CD4-positive, CD25-positive, alpha-beta regulatory T cell (primary cell): ENCODE results near the gene ANKRD65. TPM values are rescaled to one million over a fixed set of nuclear protein-coding genes. Genes with fewer than 3 reads are reported as not detected.
"Not testable (repeated sequence)": the region's sequence is repeated elsewhere in the genome, so short reads cannot be mapped to it uniquely, and the experiment has no call there.

Experiments
- ATAC-seq, 2 donors: fragments of 150-1000 bp; cut with Tn5 transposase; one replicate each; pipeline ENCODE4 v1.10.0; 2021; ENCODE audit warnings: low read depth in 2 of 2, moderate number of reproducible peaks in 2 of 2, moderate library complexity in 1 of 2
- DNase-seq, 3 donors: peaks; one replicate each; pipeline versions ENCODE4 v3.0.0 to v3.0.0-alpha.2; 2012 to 2022; ENCODE audit warnings: mixed read lengths in 1 of 3
- H3K27ac ChIP-seq: one replicate; pipeline ENCODE4 v1.7.0; 2013; ENCODE audit warnings: mild to moderate bottlenecking, low read length; ENCODE audit not compliant: insufficient read depth, poor library complexity, severe bottlenecking
- H3K27me3 ChIP-seq: one replicate; pipeline ENCODE4 v1.7.0; 2013; ENCODE audit warnings: low read length; ENCODE audit not compliant: control insufficient read depth, insufficient read depth
- H3K36me3 ChIP-seq: one replicate; pipeline ENCODE4 v1.7.0; 2013; ENCODE audit warnings: mild to moderate bottlenecking, low read length, moderate library complexity; ENCODE audit not compliant: control insufficient read depth, insufficient read depth
- H3K4me1 ChIP-seq: 2 replicates; pipeline ENCODE4 v1.7.0; 2013; ENCODE audit warnings: mild to moderate bottlenecking, low read length; ENCODE audit not compliant: insufficient read depth, control insufficient read depth, poor library complexity, severe bottlenecking
- H3K4me3 ChIP-seq: one replicate; pipeline ENCODE4 v1.7.0; 2013; ENCODE audit warnings: low read depth, mild to moderate bottlenecking, low read length, moderate library complexity
- H3K9me3 ChIP-seq, 2 experiments: 1 replicate in 1 of 2; 2 replicates in 1 of 2; pipeline ENCODE4 v1.7.0; 2013; ENCODE audit warnings: low read length in 2 of 2, mild to moderate bottlenecking in 1 of 2, moderate library complexity in 1 of 2; ENCODE audit not compliant: control insufficient read depth in 2 of 2
- H3K27ac Mint-ChIP-seq, 3 donors: one replicate each; pipeline ENCODE4 v1.8.0; 2020 to 2022; ENCODE audit warnings: mild to moderate bottlenecking in 3 of 3, mixed read lengths in 3 of 3, moderate library complexity in 2 of 3
- H3K27me3 Mint-ChIP-seq: one replicate; pipeline ENCODE4 v1.8.0; 2022; ENCODE audit warnings: mild to moderate bottlenecking, mixed read lengths
- H3K36me3 Mint-ChIP-seq: one replicate; pipeline ENCODE4 v1.8.0; 2020; ENCODE audit warnings: mixed read lengths
- H3K4me1 Mint-ChIP-seq, 4 donors: one replicate each; pipeline ENCODE4 v1.8.0; 2020 to 2022; ENCODE audit warnings: mixed read lengths in 4 of 4, mild to moderate bottlenecking in 1 of 4
- H3K4me3 Mint-ChIP-seq, 4 donors: one replicate each; pipeline ENCODE4 v1.8.0; 2020 to 2022; ENCODE audit warnings: mild to moderate bottlenecking in 4 of 4, mixed read lengths in 4 of 4, moderate library complexity in 3 of 4
- H3K9me3 Mint-ChIP-seq, 7 donors: one replicate each; pipeline ENCODE4 v1.8.0; 2020 to 2022; ENCODE audit warnings: mixed read lengths in 7 of 7, mild to moderate bottlenecking in 3 of 7, moderate library complexity in 2 of 7
- polyA plus RNA-seq, 4 donors: library from polyadenylated mRNA; unstranded; fragments of 300-500 nt; fragmentation: Illumina TruSeq; gene quantifications; one replicate each; pipeline ENCODE4 v1.2.3, GENCODE V29; 2021
- total RNA-seq: library from RNA; stranded (reverse); gene quantifications from one replicate; pipeline ENCODE4 v1.2.3, GENCODE V29; 2022

Gene ANKRD65
- not detected for total RNA-seq
- polyA plus RNA-seq, result under 1 TPM in 1 of 4 donors, not detected in 3; 0.14 TPM

DNA sequence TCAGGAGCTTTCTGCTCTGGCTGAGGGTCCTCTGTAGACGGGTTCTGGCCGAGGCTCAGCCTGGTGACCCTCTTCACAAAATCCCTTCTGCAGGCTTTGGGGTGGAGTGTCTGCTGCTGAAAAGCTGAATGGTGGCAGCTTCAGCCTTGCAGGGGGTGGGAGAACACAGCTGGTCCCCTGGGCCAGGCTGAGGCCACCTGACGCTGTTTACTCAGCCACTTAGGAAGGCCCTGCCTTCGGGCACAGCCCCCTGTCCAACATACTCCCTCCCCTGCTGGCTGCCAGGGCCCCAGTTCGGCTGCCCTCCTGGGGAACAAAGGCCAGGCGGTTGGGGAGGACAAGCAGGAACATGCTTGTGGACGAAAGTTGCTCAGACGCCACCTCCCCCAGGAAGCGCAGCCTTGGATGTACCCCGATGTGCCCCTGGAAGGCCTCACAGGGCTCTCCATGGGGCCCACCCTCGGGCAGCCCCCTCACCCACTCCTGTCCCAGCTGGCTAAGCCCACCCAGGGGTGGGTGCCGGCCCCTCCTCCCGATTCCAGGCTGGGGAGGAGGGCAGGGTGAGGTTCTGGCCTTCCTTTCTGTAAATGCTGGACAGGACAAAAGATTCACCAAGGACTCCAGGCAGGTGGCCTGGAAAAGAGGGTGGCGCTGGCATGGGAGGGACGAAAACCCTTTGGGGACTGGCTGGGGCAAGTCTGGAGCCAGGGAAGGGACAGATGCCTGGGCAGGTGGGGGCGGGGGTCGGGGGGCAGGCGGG is at the start of gene ANKRD65:
Gene ANKRD65 (minus strand): TSS at position 130 of the 760 bp plus-strand sequence. CDS start 271 bp downstream, outside the sequence.
- H3K9me3 Mint-ChIP-seq, result peaks cover 0 to 4% (median 0%) of the 10 kb centered on the region in 7 donors
- Histone ChIP-seq H3K36me3 (no peaks in the 10 kb centered on the region), H3K27me3 (no peaks in the 10 kb centered on the region), H3K27ac (no peak within 1 kb of the TSS), H3K4me3 (no peak within 1 kb of the TSS), H3K4me1 (no peaks in the 10 kb centered on the region), H3K9me3 (no peaks in the 10 kb centered on the region)
- H3K27me3 Mint-ChIP-seq, result peaks cover 27% of the 10 kb centered on the region
- H3K27ac Mint-ChIP-seq, result no peak within 1 kb of the TSS
- no peak for ATAC-seq
- H3K4me3 Mint-ChIP-seq, result no peak within 1 kb of the TSS
- peaks cover 0 to 5% (median 0%) of the 10 kb centered on the region in 4 donors for H3K4me1 Mint-ChIP-seq
- H3K36me3 Mint-ChIP-seq, result no peaks in the 10 kb centered on the region
- DNase-seq, result no peak

GRCh38 chr1:1468196-1468985 is 47.3 kb upstream of the ANKRD65 start:
- not testable (repeated sequence) for H3K36me3 ChIP-seq, H3K9me3 ChIP-seq, H3K4me3 Mint-ChIP-seq, H3K27me3 ChIP-seq, H3K27me3 Mint-ChIP-seq, H3K9me3 Mint-ChIP-seq, H3K27ac ChIP-seq, H3K36me3 Mint-ChIP-seq, H3K27ac Mint-ChIP-seq, ATAC-seq, DNase-seq, H3K4me3 ChIP-seq
- H3K4me1 ChIP-seq, result peaks cover 15% of the 10 kb centered on the region
- peaks cover 0 to 24% (median 9%) of the 10 kb centered on the region in 4 donors for H3K4me1 Mint-ChIP-seq

- Mint-ChIP-seq H3K27ac (no peak overlapping the region), H3K4me3 (no peak overlapping the region), H3K4me1 (peaks cover 0 to 3% (median 0%) of the 10 kb centered on the region in 4 donors), H3K27me3 (no peaks in the 10 kb centered on the region), H3K36me3 (no peaks in the 10 kb centered on the region), H3K9me3 (no peaks in the 10 kb centered on the region)
- H3K36me3 ChIP-seq, result no peaks in the 10 kb centered on the region
- ATAC-seq (no peak), DNase-seq (no peak)
- H3K27ac ChIP-seq, result no peak overlapping the region
- peaks cover 5% of the 10 kb centered on the region for H3K4me1 ChIP-seq
- no peaks in the 10 kb centered on the region for H3K9me3 ChIP-seq
- H3K27me3 ChIP-seq, result no peaks in the 10 kb centered on the region
- no peak overlapping the region for H3K4me3 ChIP-seq
Observed at GRCh38 chr1:1463312-1463711, 42.2 kb upstream of the ANKRD65 start.

DNA sequence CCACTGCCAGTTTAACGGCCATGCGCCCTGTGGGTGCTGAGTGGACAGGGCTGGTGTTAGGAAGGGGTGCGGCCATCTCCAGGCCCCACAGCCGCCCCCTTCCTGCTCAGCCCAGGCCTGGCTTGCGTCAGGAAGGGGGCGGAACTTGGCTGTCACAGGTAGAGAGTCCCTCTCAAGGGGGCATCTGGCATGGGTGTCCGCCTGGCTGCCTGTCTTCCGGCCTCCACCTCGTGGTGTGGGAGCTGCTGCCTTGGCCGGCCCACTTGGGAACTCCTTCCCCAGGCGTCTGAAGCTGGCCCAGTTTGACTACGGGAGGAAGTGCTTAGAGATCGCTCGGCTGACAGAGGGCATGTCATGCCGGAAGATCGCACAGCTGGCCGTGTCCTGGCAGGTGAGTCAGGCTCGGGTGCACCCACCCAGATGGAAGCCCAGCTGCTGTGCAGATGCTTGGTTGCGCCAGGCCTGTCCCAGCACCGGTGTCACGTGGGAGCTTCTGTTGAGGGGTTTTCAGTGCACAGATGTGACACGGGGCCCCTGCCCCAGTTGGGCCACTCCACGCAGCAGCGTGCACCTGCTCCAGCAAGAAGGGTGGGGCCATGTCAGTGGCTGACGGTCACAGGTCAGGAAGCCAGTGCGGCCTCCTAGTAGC is 41.4 kb upstream of the ANKRD65 start:
- DNase-seq (peak in 1 of 3 donors; percentile 48), ATAC-seq (peak; percentile 34 to 48)
- H3K36me3 Mint-ChIP-seq, result no peaks in the 10 kb centered on the region
- H3K27me3 ChIP-seq, result no peaks in the 10 kb centered on the region
- no peaks in the 10 kb centered on the region for H3K9me3 ChIP-seq
- no peaks in the 10 kb centered on the region for H3K36me3 ChIP-seq
- H3K4me1 Mint-ChIP-seq, result peaks cover 0 to 3% (median 0%) of the 10 kb centered on the region in 4 donors
- H3K9me3 Mint-ChIP-seq, result no peaks in the 10 kb centered on the region
- peak overlapping the region in 3 of 4 donors; percentile 32 to 71 (median 61) for H3K4me3 Mint-ChIP-seq
- peaks cover 5% of the 10 kb centered on the region for H3K4me1 ChIP-seq
- no peak overlapping the region for H3K4me3 ChIP-seq
- peak overlapping the region; percentile 14 for H3K27ac ChIP-seq
- peak overlapping the region in 1 of 3 donors; percentile 32 for H3K27ac Mint-ChIP-seq
- H3K27me3 Mint-ChIP-seq, result no peaks in the 10 kb centered on the region

DNA sequence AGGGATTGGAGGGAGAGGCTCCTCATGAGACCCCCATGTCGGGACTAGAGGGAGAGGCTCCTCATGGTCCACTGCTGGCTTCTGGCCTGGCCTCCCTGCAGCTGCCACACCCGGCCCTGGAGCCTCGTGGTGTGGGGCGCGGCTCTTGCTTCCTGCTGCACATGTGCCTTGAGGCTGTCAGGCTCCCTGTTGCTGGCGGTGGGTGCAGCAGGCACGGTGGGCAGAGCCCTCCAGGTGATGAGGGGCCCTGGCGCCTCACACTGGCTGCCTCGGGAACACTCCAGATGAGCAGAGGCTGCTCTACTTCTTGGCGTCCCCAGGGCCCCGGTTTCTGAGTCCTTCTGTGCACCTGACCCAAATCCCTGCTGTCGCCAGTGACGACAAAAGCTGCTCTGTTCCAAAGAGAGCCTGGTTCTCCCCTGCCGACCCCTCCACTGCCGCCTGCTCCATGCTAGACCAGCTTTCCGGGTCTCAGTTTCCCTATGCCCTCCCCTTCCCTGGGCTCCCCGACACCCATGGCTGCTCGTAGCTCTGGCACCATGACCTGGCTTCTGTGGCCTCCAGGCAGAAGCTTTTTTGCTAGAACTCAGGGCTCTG is 40.7 kb upstream of the ANKRD65 start:
- Histone ChIP-seq H3K9me3 (no peaks in the 10 kb centered on the region), H3K27ac (peak overlapping the region; percentile 14), H3K4me3 (no peak overlapping the region), H3K4me1 (peaks cover 5% of the 10 kb centered on the region), H3K27me3 (no peaks in the 10 kb centered on the region), H3K36me3 (no peaks in the 10 kb centered on the region)
- peak overlapping the region in 1 of 3 donors; percentile 32 for H3K27ac Mint-ChIP-seq
- H3K4me3 Mint-ChIP-seq, result peak overlapping the region in 1 of 4 donors; percentile 61
- DNase-seq, result no peak
- no peaks in the 10 kb centered on the region for H3K36me3 Mint-ChIP-seq
- no peaks in the 10 kb centered on the region for H3K9me3 Mint-ChIP-seq
- no peak for ATAC-seq
- H3K4me1 Mint-ChIP-seq, result peaks cover 0 to 3% (median 0%) of the 10 kb centered on the region in 4 donors
- no peaks in the 10 kb centered on the region for H3K27me3 Mint-ChIP-seq

GRCh38 chr1:1460540-1461130 is 39.6 kb upstream of the ANKRD65 start:
- H3K9me3 ChIP-seq, result no peaks in the 10 kb centered on the region
- no peak overlapping the region for H3K4me3 Mint-ChIP-seq
- no peak for DNase-seq
- peaks cover 5% of the 10 kb centered on the region for H3K4me1 ChIP-seq
- no peak overlapping the region for H3K27ac Mint-ChIP-seq
- H3K27me3 Mint-ChIP-seq, result no peaks in the 10 kb centered on the region
- no peaks in the 10 kb centered on the region for H3K36me3 ChIP-seq
- peaks cover 0 to 3% (median 0%) of the 10 kb centered on the region in 4 donors for H3K4me1 Mint-ChIP-seq
- H3K36me3 Mint-ChIP-seq, result no peaks in the 10 kb centered on the region
- no peaks in the 10 kb centered on the region for H3K9me3 Mint-ChIP-seq
- H3K27ac ChIP-seq, result no peak overlapping the region
- ATAC-seq, result no peak
- no peak overlapping the region for H3K4me3 ChIP-seq
- no peaks in the 10 kb centered on the region for H3K27me3 ChIP-seq

DNA sequence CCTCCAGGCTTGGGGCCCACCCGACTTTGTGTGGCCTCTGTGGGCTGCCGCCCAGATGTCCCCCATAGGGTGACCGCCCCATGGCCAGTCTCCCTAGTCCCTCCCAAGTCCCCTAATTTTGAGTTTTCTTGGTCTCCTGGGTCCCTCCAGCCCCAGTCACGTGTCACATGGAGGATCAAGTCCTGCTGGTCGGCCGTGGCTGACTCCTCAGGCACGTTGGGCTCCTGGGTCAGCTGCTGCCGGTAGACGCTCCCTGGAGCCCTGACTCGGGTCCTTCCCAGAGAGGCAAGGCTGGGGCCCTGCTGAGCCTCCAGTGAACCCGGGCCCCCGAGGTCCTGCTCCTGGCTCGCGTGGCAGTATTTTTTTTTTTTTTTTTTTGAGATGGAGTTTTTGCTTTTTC is 38.6 kb upstream of the ANKRD65 start:
- H3K27ac Mint-ChIP-seq, H3K27me3 ChIP-seq, H3K4me1 Mint-ChIP-seq, H3K4me3 ChIP-seq, H3K36me3 ChIP-seq, H3K9me3 ChIP-seq, H3K27me3 Mint-ChIP-seq, H3K4me3 Mint-ChIP-seq, ATAC-seq, H3K9me3 Mint-ChIP-seq, H3K27ac ChIP-seq, H3K4me1 ChIP-seq, DNase-seq, H3K36me3 Mint-ChIP-seq: not testable (repeated sequence)
